ENCODE results near the gene PAX8.

DNA sequence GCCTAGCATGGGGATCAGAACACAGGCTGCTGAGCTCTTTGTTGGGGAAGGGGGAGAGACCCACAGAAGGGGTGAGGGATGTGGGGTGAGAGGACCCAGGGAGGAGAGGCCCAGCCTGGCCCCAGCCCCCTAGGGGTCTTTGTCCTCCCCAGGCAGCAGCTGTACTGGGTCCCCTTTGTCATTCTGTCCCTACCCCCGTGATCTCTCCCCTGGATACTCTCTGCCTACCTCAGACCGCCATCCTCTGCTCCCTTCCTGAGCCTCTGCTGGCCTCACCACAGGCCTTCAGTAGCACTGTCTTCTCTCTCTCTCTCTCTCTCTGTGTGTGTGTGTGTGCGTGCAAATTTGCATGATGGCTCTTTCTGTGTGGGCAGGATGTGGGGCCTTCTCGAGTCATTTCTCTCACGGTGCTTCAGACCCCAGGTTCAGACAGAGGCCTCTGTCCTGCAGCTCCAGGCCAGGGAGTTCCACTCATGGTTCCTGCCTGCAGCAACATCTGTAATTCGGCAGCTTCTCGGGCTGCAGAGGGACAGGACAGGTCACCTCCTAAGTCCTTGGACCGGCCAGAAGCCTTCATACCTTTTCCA, 103.6 kb downstream of the PAX8 start:
- TF ChIP-seq, protein P1, sequence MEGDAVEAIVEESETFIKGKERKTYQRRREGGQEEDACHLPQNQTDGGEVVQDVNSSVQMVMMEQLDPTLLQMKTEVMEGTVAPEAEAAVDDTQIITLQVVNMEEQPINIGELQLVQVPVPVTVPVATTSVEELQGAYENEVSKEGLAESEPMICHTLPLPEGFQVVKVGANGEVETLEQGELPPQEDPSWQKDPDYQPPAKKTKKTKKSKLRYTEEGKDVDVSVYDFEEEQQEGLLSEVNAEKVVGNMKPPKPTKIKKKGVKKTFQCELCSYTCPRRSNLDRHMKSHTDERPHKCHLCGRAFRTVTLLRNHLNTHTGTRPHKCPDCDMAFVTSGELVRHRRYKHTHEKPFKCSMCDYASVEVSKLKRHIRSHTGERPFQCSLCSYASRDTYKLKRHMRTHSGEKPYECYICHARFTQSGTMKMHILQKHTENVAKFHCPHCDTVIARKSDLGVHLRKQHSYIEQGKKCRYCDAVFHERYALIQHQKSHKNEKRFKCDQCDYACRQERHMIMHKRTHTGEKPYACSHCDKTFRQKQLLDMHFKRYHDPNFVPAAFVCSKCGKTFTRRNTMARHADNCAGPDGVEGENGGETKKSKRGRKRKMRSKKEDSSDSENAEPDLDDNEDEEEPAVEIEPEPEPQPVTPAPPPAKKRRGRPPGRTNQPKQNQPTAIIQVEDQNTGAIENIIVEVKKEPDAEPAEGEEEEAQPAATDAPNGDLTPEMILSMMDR (IDR thresholded peaks at IDR 0.05): no peak
- TF ChIP-seq POLR2A (IDR thresholded peaks at IDR 0.05): no peak

Data from suprapubic skin (tissue), 3 donors.